NCI-H128 (cell line): ENCODE measurements around the gene CCDC63.

Source experiments
- DNase-seq: peaks from one replicate; lab custom pipeline; 2025; ENCODE audit not compliant: unreplicated experiment; lab: John Stamatoyannopoulos, UW

Gene CCDC63

GRCh38 chr12:110920324-110920910 lies 73.6 kb downstream of the CCDC63 start, which contains the start of gene MYL2:
Gene MYL2, minus strand, starts transcription at chr12:110920579. Its CDS starts 50 bp downstream, at chr12:110920529.
- no peak for DNase-seq

- DNase-seq, result no peak
Measured at GRCh38 chr12:110921262-110921661, 74.5 kb downstream of the CCDC63 start.

- DNase-seq, result no peak
Measured at GRCh38 chr12:110922652-110923051, 75.9 kb downstream of the CCDC63 start.

- DNase-seq, result no peak
Measured at GRCh38 chr12:110923192-110923591, 76.4 kb downstream of the CCDC63 start.

GRCh38 chr12:110923692-110924334 lies 77.0 kb downstream of the CCDC63 start:
- DNase-seq, result no peak

GRCh38 chr12:110927546-110927945 lies 80.8 kb downstream of the CCDC63 start:
- no peak for DNase-seq

- no peak for DNase-seq
Measured at GRCh38 chr12:110928700-110929099, 81.9 kb downstream of the CCDC63 start.

- DNase-seq, result no peak
Measured at GRCh38 chr12:110929818-110930217, 83.0 kb downstream of the CCDC63 start.

GRCh38 chr12:110930348-110931314 lies 83.8 kb downstream of the CCDC63 start:
- DNase-seq, result no peak

GRCh38 chr12:110931315-110931728 lies 84.5 kb downstream of the CCDC63 start:
- no peak for DNase-seq

GRCh38 chr12:110932046-110932445 lies 85.3 kb downstream of the CCDC63 start:
- DNase-seq, result no peak

- no peak for DNase-seq
Measured at GRCh38 chr12:110933326-110933974, 86.7 kb downstream of the CCDC63 start.

- no peak for DNase-seq
Measured at GRCh38 chr12:110934093-110934852, 87.5 kb downstream of the CCDC63 start.

GRCh38 chr12:110935588-110935987 lies 88.8 kb downstream of the CCDC63 start:
- DNase-seq, result no peak

GRCh38 chr12:110936367-110937103 lies 89.7 kb downstream of the CCDC63 start:
- DNase-seq, result no peak

- no peak for DNase-seq
Measured at GRCh38 chr12:110937104-110937641, 90.4 kb downstream of the CCDC63 start.

GRCh38 chr12:110940296-110940695 lies 93.5 kb downstream of the CCDC63 start:
- no peak for DNase-seq

- no peak for DNase-seq
Measured at GRCh38 chr12:110940933-110941332, 94.1 kb downstream of the CCDC63 start.

- no peak for DNase-seq
Measured at GRCh38 chr12:110941391-110941790, 94.6 kb downstream of the CCDC63 start.
